Measurements from ENCODE around the gene HDGFL1. TPM values are rescaled to one million over a fixed set of nuclear protein-coding genes. Genes with fewer than 3 reads are reported as not detected.

HDGFL1 gene
- not detected in 5 replicates for total RNA-seq (2022; extraction: Qiagen RNA extraction; ENCODE audit: low read depth)

GRCh38 chr6:22569281-22570184 is at the start of gene HDGFL1:
Gene HDGFL1, plus strand, starts transcription at chr6:22569566. Its CDS starts 10 bp downstream, at chr6:22569576.

All from A549 treated with DMSO at 1 μM for 4 hours (cell line).